ENCODE results near the gene ARHGEF17. TPM values are rescaled to one million over a fixed set of nuclear protein-coding genes. Genes with fewer than 3 reads are reported as not detected.

ARHGEF17 gene
- polyA plus RNA-seq, 2 donors = 8.2 to 11.8 TPM

- 52 to 58% methylated on average over 6 of the region's 6 CpGs for WGBS, 2 donors
- H3K27ac ChIP-seq (ENCODE audit: low read depth in 2 of 2, low read length in 1 of 2) = no peak overlapping the region
- H3K36me3 ChIP-seq (ENCODE audit: control insufficient read depth in 2 of 2, insufficient read depth in 2 of 2, low read length in 1 of 2) = peaks cover 0 to 2% of the 10 kb centered on the region in 2 donors
Measured at GRCh38 chr11:73372375-73372993, 64.4 kb downstream of the ARHGEF17 start.

GRCh38 chr11:73374151-73374550 is 66.1 kb downstream of the ARHGEF17 start:
- Histone ChIP-seq H3K9me3 (ENCODE audit: control insufficient read depth in 2 of 2, insufficient read depth in 1 of 2, low read depth in 1 of 2, low read length in 1 of 2) (no peaks in the 10 kb centered on the region), H3K4me3 (ENCODE audit: low read depth in 1 of 2, low read length in 2 of 2) (no peak overlapping the region), H3K27ac (ENCODE audit: low read depth in 2 of 2, low read length in 1 of 2) (no peak overlapping the region), H3K4me1 (ENCODE audit: control insufficient read depth in 2 of 2, insufficient read depth in 2 of 2, low read length in 1 of 2) (peaks cover 0 to 6% of the 10 kb centered on the region in 2 donors), H3K27me3 (ENCODE audit: control insufficient read depth in 1 of 2, insufficient read depth in 2 of 2, low read length in 2 of 2) (no peaks in the 10 kb centered on the region), H3K36me3 (ENCODE audit: control insufficient read depth in 2 of 2, insufficient read depth in 2 of 2, low read length in 1 of 2) (no peaks in the 10 kb centered on the region)
- 77 to 84% methylated on average over 4 of the region's 4 CpGs for WGBS, 2 donors

More at GRCh38 chr11:73372375-73372993, 64.4 kb downstream of the ARHGEF17 start:
- no peaks in the 10 kb centered on the region for H3K27me3 ChIP-seq (ENCODE audit: control insufficient read depth in 1 of 2, insufficient read depth in 2 of 2, low read length in 2 of 2)
- H3K4me3 ChIP-seq (ENCODE audit: low read depth in 1 of 2, low read length in 2 of 2) = no peak overlapping the region
- H3K4me1 ChIP-seq (ENCODE audit: control insufficient read depth in 2 of 2, insufficient read depth in 2 of 2, low read length in 1 of 2) = peaks cover under 1 to 6% of the 10 kb centered on the region in 2 donors
- H3K9me3 ChIP-seq (ENCODE audit: control insufficient read depth in 2 of 2, insufficient read depth in 1 of 2, low read depth in 1 of 2, low read length in 1 of 2) = no peaks in the 10 kb centered on the region

GRCh38 chr11:73375830-73376159 is 67.7 kb downstream of the ARHGEF17 start:
- WGBS, 2 donors = 56 to 58% methylated on average over 6 of the region's 6 CpGs
- Histone ChIP-seq H3K36me3 (ENCODE audit: control insufficient read depth in 2 of 2, insufficient read depth in 2 of 2, low read length in 1 of 2) (no peaks in the 10 kb centered on the region), H3K27me3 (ENCODE audit: control insufficient read depth in 1 of 2, insufficient read depth in 2 of 2, low read length in 2 of 2) (no peaks in the 10 kb centered on the region), H3K4me1 (ENCODE audit: control insufficient read depth in 2 of 2, insufficient read depth in 2 of 2, low read length in 1 of 2) (peaks cover 0 to 6% of the 10 kb centered on the region in 2 donors), H3K9me3 (ENCODE audit: control insufficient read depth in 2 of 2, insufficient read depth in 1 of 2, low read depth in 1 of 2, low read length in 1 of 2) (no peaks in the 10 kb centered on the region), H3K4me3 (ENCODE audit: low read depth in 1 of 2, low read length in 2 of 2) (no peak overlapping the region), H3K27ac (ENCODE audit: low read depth in 2 of 2, low read length in 1 of 2) (peak overlapping the region; percentile 6 to 58)

- no peaks in the 10 kb centered on the region for H3K36me3 ChIP-seq (ENCODE audit: control insufficient read depth in 2 of 2, insufficient read depth in 2 of 2, low read length in 1 of 2)
- H3K9me3 ChIP-seq (ENCODE audit: control insufficient read depth in 2 of 2, insufficient read depth in 1 of 2, low read depth in 1 of 2, low read length in 1 of 2) = no peaks in the 10 kb centered on the region
- peaks cover 0 to 6% of the 10 kb centered on the region in 2 donors for H3K4me1 ChIP-seq (ENCODE audit: control insufficient read depth in 2 of 2, insufficient read depth in 2 of 2, low read length in 1 of 2)
- no peaks in the 10 kb centered on the region for H3K27me3 ChIP-seq (ENCODE audit: control insufficient read depth in 1 of 2, insufficient read depth in 2 of 2, low read length in 2 of 2)
- WGBS, 2 donors = 1% methylated on average over 81 to 96 of the region's 96 CpGs
- H3K27ac ChIP-seq (ENCODE audit: low read depth in 2 of 2, low read length in 1 of 2) = peak within 1 kb of the TSS; percentile 79 to 88
- H3K4me3 ChIP-seq (ENCODE audit: low read depth in 1 of 2, low read length in 2 of 2) = peak within 1 kb of the TSS; percentile 79 to 82
Measured at GRCh38 chr11:73376160-73376802, 68.2 kb downstream of the ARHGEF17 start, which contains the start of gene RELT. Gene RELT (plus strand): TSS chr11:73376399. CDS start chr11:73389137, 12,738 bp downstream.

GRCh38 chr11:73376803-73377629 is 68.9 kb downstream of the ARHGEF17 start:
- no peaks in the 10 kb centered on the region for H3K27me3 ChIP-seq (ENCODE audit: control insufficient read depth in 1 of 2, insufficient read depth in 2 of 2, low read length in 2 of 2)
- peaks cover 0 to 6% of the 10 kb centered on the region in 2 donors for H3K4me1 ChIP-seq (ENCODE audit: control insufficient read depth in 2 of 2, insufficient read depth in 2 of 2, low read length in 1 of 2)
- H3K27ac ChIP-seq (ENCODE audit: low read depth in 2 of 2, low read length in 1 of 2) = peak overlapping the region; percentile 79 to 88
- 6% methylated on average over 56 of the region's 56 CpGs for WGBS, 2 donors
- H3K9me3 ChIP-seq (ENCODE audit: control insufficient read depth in 2 of 2, insufficient read depth in 1 of 2, low read depth in 1 of 2, low read length in 1 of 2) = no peaks in the 10 kb centered on the region
- H3K36me3 ChIP-seq (ENCODE audit: control insufficient read depth in 2 of 2, insufficient read depth in 2 of 2, low read length in 1 of 2) = no peaks in the 10 kb centered on the region
- peak overlapping the region; percentile 79 to 82 for H3K4me3 ChIP-seq (ENCODE audit: low read depth in 1 of 2, low read length in 2 of 2)

- no peak overlapping the region for H3K4me3 ChIP-seq (ENCODE audit: low read depth in 1 of 2, low read length in 2 of 2)
- H3K27ac ChIP-seq (ENCODE audit: low read depth in 2 of 2, low read length in 1 of 2) = no peak overlapping the region
- H3K9me3 ChIP-seq (ENCODE audit: control insufficient read depth in 2 of 2, insufficient read depth in 1 of 2, low read depth in 1 of 2, low read length in 1 of 2) = no peaks in the 10 kb centered on the region
- 68 to 77% methylated on average over 10 of the region's 10 CpGs for WGBS, 2 donors
- no peaks in the 10 kb centered on the region for H3K27me3 ChIP-seq (ENCODE audit: control insufficient read depth in 1 of 2, insufficient read depth in 2 of 2, low read length in 2 of 2)
- peaks cover 4 to 6% of the 10 kb centered on the region in 2 donors for H3K4me1 ChIP-seq (ENCODE audit: control insufficient read depth in 2 of 2, insufficient read depth in 2 of 2, low read length in 1 of 2)
- H3K36me3 ChIP-seq (ENCODE audit: control insufficient read depth in 2 of 2, insufficient read depth in 2 of 2, low read length in 1 of 2) = no peaks in the 10 kb centered on the region
Measured at GRCh38 chr11:73379189-73379880, 71.3 kb downstream of the ARHGEF17 start.

- H3K4me1 ChIP-seq (ENCODE audit: control insufficient read depth in 2 of 2, insufficient read depth in 2 of 2, low read length in 1 of 2) = peaks cover 4 to 12% of the 10 kb centered on the region in 2 donors
- WGBS, 2 donors = 77 to 83% methylated on average over 7 of the region's 7 CpGs
Measured at GRCh38 chr11:73380331-73380730, 72.3 kb downstream of the ARHGEF17 start.

GRCh38 chr11:73380897-73381410 is 72.9 kb downstream of the ARHGEF17 start:
- Histone ChIP-seq H3K27me3 (ENCODE audit: control insufficient read depth in 1 of 2, insufficient read depth in 2 of 2, low read length in 2 of 2) (no peaks in the 10 kb centered on the region), H3K4me3 (ENCODE audit: low read depth in 1 of 2, low read length in 2 of 2) (no peak overlapping the region), H3K4me1 (ENCODE audit: control insufficient read depth in 2 of 2, insufficient read depth in 2 of 2, low read length in 1 of 2) (peaks cover 4 to 12% of the 10 kb centered on the region in 2 donors), H3K27ac (ENCODE audit: low read depth in 2 of 2, low read length in 1 of 2) (no peak overlapping the region), H3K9me3 (ENCODE audit: control insufficient read depth in 2 of 2, insufficient read depth in 1 of 2, low read depth in 1 of 2, low read length in 1 of 2) (no peaks in the 10 kb centered on the region), H3K36me3 (ENCODE audit: control insufficient read depth in 2 of 2, insufficient read depth in 2 of 2, low read length in 1 of 2) (no peaks in the 10 kb centered on the region)
- WGBS, 2 donors = 95 to 99% methylated on average over 4 of the region's 4 CpGs

More at GRCh38 chr11:73380331-73380730, 72.3 kb downstream of the ARHGEF17 start:
- no peaks in the 10 kb centered on the region for H3K9me3 ChIP-seq (ENCODE audit: control insufficient read depth in 2 of 2, insufficient read depth in 1 of 2, low read depth in 1 of 2, low read length in 1 of 2)
- no peak overlapping the region for H3K4me3 ChIP-seq (ENCODE audit: low read depth in 1 of 2, low read length in 2 of 2)
- H3K27me3 ChIP-seq (ENCODE audit: control insufficient read depth in 1 of 2, insufficient read depth in 2 of 2, low read length in 2 of 2) = no peaks in the 10 kb centered on the region
- no peaks in the 10 kb centered on the region for H3K36me3 ChIP-seq (ENCODE audit: control insufficient read depth in 2 of 2, insufficient read depth in 2 of 2, low read length in 1 of 2)
- no peak overlapping the region for H3K27ac ChIP-seq (ENCODE audit: low read depth in 2 of 2, low read length in 1 of 2)

- Histone ChIP-seq H3K4me3 (ENCODE audit: low read depth in 1 of 2, low read length in 2 of 2) (no peak overlapping the region), H3K9me3 (ENCODE audit: control insufficient read depth in 2 of 2, insufficient read depth in 1 of 2, low read depth in 1 of 2, low read length in 1 of 2) (no peaks in the 10 kb centered on the region), H3K27me3 (ENCODE audit: control insufficient read depth in 1 of 2, insufficient read depth in 2 of 2, low read length in 2 of 2) (no peaks in the 10 kb centered on the region), H3K4me1 (ENCODE audit: control insufficient read depth in 2 of 2, insufficient read depth in 2 of 2, low read length in 1 of 2) (peaks cover 4 to 12% of the 10 kb centered on the region in 2 donors), H3K27ac (ENCODE audit: low read depth in 2 of 2, low read length in 1 of 2) (no peak overlapping the region), H3K36me3 (ENCODE audit: control insufficient read depth in 2 of 2, insufficient read depth in 2 of 2, low read length in 1 of 2) (no peaks in the 10 kb centered on the region)
- WGBS, 2 donors = 66 to 78% methylated on average over 6 of the region's 6 CpGs
Measured at GRCh38 chr11:73381589-73381988, 73.5 kb downstream of the ARHGEF17 start.

All from esophagus (tissue), 2 donors.